ENCODE measurements around the gene GGTLC1. TPM values are rescaled to one million over a fixed set of nuclear protein-coding genes. Genes with fewer than 3 reads are reported as not detected.
"Not testable (repeated sequence)": the region's sequence is repeated elsewhere in the genome, so short reads cannot be mapped to it uniquely, and the experiment has no call there.

The GGTLC1 gene
- total RNA-seq, 1 donor from 2014 or later = not detected

DNA sequence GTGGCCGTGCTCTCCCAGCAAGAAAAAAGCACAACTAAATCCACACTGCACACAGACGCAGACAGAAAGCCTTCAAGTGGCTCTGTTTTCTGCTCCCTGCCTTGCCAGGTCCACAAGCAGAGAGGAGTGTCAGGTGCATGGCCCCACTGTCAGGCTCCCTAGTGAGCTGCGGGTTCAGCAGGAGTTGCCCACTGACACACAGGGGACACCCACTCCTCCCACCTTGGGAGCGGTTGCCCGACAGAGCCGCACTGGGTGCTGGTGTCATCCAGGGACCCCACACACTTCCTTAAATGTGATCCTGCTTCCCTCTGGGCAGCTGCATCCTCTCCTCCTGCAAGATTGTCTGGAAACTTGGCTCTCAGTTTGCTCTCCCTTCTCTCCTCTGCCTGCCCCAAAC, 6.7 kb upstream of the GGTLC1 start:
- intact Hi-C loops (cut with micrococcal nuclease) = loop anchor here (5.0 kb wide), 2 partner anchors 58 to 108 kb away; no protein-coding TSS in a partner anchor

DNA sequence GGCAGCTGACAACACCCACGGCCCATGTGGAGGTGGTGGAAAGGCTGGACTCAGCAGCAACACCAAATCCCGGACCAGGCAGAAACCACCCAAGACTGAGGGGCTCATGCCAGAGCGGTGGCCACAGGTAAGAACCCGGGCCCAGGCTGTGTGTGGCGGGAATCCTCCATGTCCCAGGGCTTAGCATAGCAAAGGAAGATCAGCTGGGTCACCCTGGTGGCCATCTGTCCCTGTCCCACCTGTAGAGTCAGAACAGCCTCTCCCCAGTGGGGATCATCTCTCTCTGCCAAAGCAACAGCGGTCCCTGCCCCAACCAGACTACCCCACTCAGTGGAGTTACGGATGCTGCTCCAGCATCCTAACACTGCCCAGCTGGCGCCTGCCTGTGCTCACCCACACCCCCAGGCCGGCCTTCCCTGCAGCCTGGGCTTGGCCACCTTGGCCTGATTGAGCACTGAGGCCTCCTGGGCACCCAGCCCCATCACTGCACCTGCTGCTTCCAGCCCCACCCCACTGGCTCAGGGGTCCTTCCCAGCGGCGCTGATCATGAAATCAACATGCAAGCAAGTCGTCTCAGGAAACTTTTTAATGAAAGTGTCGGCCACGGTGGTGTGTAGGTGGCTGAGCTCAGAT, 5.5 kb upstream of the GGTLC1 start:
- intact Hi-C loops (cut with micrococcal nuclease) = not testable (repeated sequence)

DNA sequence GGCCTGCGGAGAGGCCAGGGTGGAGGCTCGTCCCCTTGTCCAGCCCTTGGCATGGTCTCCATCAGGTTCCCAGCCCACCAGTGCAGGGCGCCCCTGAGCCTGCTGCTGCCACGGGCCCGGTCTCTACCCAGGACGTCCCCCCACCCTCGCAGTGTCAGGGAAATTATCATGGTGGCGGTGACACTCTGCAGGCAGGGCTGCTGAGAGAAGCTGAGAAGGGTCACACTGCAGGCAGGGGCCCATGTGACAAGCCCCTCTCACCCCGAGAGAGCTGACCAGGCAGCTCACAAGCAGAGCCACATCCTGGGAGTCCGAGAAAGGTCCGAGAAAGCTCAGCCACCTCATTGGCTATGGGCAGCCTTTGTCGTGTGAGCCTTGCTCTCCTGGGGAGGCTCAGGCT, 4.9 kb upstream of the GGTLC1 start:
- intact Hi-C loops (cut with micrococcal nuclease) = not testable (repeated sequence)

DNA sequence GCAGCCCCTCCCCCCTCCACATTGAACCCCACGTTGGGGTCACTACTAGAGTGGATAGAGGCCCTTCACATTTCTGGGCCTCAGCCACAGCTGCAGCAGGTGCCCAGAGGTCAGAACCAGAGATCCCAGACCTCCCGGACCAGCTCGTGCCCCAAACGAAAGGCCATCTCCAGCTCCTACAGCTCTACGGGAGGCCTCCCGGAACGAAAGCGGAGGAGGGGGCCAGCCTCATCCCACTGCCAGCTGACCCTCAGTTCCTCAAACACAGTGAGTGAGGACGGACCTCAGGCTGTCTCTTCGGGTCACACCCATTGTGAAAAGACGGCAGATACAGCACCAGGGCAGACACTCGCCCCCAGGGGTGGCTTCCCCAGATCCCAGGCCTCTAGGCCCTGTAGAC, 1.7 kb upstream of the GGTLC1 start:
- intact Hi-C loops (cut with micrococcal nuclease) = not testable (repeated sequence)

DNA sequence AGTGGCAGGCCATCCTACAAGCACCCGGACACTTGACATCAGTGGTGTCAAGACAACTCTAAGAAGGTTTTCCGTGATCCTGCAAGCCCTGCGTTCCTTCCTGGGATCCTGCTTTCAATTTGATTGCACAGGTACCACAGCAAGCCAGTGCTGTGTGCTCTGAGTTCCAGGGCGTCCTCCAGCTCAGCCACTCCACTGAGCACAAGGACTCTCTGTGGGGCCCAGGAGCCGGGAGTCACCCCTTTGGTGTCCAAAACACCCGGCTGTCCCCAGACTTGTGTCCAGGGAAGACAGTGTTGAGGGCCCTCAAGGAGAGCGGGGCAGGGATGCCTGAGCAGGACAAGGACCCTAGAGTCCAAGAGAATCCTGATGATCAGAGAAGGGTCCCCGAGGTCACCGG, 387 bp upstream of the GGTLC1 start:
- intact Hi-C loops (cut with micrococcal nuclease) = not testable (repeated sequence)

DNA sequence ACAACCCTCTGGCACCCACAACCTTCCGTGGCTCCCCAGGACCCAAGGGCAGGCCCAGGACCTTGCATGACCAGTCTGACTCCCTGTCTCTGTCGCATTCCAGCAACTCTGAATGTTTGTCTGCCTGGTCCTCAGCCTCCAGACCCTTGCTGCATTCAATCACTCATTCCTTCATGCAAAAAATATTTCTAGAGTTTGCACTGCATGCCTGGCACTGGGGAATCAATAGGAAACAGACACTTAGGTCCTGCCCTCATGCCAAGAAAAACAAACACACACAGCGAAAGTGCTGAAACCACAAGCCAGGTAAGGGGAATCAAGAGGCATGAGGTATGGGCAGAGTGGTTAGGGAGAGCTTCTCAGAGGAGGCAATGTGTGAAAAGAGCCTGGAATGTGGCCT, 1.9 kb downstream of the GGTLC1 start:
- intact Hi-C loops (cut with micrococcal nuclease) = not testable (repeated sequence)

DNA sequence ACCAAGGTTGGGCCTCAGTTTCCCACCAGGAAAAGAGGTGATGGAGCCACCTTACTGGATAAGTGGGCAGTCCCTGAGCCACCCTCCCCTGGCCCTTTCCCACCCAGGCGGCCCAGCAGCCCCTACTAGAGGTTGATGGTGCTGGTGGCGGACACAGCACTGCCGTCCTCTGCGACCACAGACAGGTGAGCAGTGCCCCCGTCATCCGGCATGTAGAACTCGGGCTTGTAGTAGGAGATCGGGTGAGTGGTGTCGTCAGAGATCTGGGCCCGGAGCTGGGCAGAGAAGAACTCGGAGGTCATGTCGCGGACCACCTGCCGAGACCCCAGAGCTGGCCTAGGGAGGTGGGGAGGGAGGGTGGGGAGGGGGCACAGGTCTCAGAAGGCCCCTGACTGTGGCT, 2.3 kb downstream of the GGTLC1 start:
- intact Hi-C loops (cut with micrococcal nuclease) = not testable (repeated sequence)

DNA sequence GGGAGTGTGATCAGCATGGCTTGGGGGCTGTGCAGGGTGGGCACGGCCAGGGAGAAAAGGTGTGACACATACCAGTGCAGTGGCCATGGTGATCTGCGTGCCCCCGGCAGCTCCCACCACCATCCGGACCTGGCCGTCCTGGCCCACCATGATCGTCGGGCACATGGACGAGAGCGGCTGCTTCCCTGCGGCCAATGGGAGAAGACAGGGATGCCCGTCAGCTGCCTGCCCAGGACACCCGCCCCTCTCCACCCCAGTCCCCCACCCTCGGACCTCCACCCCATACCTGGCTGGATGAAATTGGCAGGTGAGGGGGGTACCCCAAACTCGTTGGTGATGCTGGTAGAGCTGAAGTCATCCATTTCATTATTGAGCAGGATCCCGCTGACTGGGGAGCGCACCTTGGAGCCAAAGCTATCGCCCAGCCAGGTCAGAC, 2.8 kb downstream of the GGTLC1 start:
- intact Hi-C loops (cut with micrococcal nuclease) = loop anchor here (2.0 kb wide), 1 partner anchor 49 kb away; no protein-coding TSS in a partner anchor

DNA sequence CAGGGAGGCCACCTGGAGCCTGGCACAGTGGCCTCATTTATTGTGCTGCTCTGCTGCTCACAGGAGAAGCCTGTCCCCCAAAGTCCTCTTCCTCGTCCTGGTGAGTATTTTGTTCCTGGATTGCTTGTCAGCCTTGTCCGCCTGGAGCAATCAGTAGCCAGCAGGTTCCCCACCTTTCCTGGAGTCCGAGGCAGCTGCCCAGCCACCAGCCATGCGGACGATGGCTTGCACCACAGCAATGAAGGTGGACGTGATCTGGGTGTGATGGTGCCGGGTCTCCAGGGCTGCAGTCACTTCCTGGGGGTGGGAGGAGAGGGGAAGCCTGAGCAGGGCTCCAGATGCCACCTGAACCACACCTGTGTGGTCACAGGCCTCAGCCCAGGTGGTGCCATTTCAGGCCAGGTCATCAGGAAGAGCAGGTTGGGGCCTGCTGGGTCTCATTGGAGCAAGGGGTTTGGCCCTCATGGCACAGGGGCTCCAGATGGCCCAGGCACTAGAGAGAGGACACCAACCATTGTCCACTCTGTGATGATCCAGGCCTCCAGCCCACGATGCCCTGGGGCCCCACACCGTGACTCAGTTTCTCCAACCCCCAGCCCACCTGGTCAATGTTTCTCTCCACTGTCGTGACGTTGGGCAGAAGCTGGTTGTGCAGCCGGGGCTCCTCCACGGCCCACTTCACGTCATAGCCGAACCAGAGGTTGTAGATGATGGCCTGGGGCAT, 3.4 kb downstream of the GGTLC1 start:
- intact Hi-C loops (cut with micrococcal nuclease) = loop anchor here (2.0 kb wide), 1 partner anchor 48 kb away; no protein-coding TSS in a partner anchor

DNA sequence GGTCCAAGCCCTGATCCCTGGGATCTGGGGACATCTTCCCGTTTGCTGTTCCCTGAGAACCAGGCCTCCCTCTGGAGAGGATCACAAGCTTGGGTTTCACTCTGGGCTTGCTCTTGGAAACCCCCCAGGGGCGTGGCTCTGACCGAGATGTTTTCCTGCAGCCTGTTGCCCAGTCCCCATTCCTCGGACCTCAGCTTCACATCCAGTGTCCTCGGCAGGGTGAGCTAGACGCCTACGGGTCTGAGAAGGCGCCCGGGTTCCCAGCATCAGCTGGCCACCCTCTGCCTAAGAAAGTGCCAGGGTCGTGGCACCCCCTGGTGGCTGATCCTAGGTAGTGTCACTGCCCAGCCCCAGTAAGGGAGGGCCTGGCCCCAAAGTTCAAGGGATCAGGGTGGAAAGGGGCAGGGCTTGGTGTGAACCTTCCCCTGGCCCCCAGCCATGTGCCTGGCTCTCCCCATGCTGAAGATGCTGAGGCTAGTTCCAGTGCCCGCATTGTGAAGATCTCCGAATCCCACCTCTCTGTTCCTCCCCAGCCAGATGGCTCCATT, 4.0 kb downstream of the GGTLC1 start:
- intact Hi-C loops (cut with micrococcal nuclease) = loop anchor here (2.0 kb wide), 1 partner anchor 48 kb away; no protein-coding TSS in a partner anchor

DNA sequence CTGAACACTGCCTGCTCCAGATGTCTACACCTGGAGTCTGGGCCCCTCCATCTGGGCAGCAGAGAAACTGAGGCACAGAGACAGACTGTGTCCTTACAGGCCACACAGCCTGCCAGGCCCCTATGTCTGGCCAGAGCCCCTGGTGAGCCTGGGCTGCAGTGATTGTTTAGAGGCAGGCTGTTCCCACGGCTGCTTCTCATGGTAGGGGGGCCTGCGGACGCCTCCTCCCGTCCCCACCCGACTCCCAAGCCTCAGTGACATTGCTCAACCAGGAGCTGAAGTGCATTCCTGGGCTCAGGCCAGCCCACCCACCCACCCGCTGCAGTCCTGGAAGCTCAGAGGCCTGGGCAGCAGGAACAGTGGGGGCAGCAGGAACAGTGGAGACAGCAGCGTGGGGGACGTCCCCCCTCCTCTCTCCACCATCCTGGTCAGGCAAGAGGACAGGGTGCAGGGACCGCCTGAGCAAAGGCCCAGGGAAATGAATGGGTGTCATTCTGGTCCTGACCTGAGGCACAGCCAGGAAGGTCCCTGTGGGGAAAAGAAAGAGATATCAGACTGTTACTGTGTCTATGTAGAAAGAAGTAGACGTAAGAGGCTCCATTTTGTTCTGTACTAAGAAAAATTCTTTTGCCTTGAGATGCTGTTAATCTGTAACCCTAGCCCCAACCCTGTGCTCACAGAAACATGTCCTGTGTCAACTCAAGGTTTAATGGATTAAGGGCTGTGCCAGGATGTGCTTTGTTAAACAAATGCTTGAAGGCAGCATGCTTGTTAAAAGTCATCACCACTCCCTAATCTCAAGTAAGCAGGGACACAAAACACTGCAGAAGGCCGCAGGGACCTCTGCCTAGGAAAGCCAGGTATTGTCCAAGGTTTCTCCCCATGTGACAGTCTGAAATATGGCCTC, 6.2 kb downstream of the GGTLC1 start:
- intact Hi-C loops (cut with micrococcal nuclease) = not testable (repeated sequence)

DNA sequence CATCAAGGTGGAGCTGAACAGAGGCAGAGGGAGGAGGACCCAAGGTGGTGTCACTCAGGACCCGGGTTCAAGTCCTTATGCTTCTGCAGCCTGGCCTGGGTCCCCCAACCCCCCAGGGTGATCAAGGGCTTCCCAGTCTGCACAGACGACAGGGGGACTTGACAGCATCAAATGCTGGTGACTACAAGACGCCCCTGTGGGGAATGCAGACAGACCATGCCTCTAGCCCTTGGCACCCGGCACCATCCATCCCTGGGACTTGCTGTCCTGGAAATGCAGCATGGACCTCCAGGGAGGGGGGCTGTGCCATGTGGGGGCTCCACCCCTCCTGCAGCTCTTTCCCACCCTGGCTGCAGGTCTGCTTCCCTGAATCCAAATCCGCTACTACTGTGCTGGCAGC, 7.1 kb downstream of the GGTLC1 start:
- intact Hi-C loops (cut with micrococcal nuclease) = not testable (repeated sequence)

DNA sequence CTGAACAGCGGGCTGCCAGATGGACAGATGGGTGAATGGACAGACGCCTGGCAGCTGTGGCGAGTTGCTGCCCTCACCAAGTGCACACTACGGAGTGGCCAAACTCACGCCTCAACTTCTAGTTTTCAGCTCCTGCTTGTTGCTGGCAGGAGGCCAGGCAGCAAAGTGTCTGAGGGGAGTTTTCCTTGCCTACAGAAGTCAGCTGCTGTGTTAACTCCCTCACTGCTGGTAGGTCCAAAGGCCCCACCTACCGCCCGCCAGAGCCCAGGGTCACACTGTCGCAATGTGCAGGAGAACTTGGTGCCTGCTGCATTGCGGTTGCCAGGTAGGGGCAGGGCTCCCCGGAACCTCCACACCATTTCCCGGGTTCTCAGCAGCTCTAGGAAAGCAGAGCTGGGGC, 7.6 kb downstream of the GGTLC1 start:
- intact Hi-C loops (cut with micrococcal nuclease) = not testable (repeated sequence)

DNA sequence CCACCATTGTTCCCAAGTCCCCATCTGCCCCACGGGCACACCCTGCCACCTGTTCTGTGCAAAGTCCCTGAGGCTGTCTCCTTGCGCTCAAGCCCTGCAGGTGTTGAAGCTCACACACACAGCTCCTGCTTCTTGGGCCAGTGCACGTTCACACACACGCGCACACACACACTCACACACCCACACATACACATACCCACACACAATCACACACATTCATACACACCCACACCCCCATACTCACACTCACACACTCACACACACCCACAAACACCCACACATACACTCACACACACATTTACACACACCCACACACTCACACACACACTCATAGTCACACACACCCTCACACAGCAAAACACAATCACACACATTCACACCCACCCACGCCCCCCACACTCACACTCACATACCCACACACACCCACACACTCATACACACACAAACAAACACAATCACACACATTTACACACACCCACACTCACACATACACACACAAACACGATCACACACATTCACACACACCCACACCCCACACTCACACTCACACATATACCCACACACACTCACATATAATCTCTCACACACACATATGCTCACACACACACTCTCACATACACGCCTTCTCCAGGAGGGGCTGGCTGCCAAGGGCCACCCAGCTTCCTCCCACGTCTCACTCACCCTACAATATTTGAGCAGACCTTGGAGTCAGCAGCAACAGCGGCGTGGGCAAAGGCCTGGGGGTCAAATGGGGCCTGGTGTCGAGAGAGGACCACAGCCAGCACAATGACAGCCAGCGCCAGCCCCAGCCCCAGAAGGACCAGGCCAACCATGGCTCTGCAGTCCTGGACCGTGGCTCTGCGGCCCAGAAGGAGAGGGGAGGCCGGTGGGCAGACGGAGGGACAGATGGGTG, 8.4 kb downstream of the GGTLC1 start:
- intact Hi-C loops (cut with micrococcal nuclease) = not testable (repeated sequence)

DNA sequence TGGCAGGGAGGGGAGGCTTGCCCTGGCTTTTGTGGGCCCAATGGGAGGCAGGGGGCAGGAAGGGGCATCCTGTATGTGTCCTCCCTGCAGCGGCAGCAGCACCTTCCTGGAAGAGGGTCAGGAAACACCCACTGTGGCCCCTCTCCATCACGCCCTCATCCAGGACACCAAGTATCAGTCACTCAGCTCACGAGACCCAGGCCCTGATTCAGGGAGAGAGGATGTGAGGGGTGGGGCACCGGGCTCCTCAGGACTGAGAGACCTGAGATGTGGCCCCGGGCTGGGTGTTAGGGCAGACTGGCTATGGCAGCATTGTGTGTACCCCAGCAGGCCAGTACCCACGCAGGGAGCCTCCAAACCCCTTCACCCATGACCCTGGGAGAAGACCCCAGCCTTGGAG, 9.2 kb downstream of the GGTLC1 start:
- intact Hi-C loops (cut with micrococcal nuclease) = not testable (repeated sequence)

DNA sequence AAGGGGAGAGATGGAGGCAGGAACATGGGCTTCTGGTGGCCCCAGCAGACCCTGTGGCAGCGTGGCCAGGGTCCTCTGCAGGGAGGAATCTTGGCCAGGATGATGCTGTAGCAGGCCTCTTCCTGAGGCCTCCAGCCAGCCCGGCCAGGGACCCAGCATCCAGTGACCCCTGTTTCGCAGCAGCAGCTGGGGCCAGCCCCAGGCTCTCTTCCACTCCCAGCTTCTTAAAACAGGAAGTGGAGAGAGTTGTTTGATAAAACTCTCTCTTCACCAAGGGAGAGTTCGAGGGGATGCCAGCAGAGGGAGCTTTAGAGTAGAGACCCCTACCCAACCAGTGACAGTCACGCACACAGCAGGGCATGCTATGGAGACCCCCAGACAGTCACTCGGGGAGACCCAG, 10.1 kb downstream of the GGTLC1 start:
- intact Hi-C loops (cut with micrococcal nuclease) = not testable (repeated sequence)

DNA sequence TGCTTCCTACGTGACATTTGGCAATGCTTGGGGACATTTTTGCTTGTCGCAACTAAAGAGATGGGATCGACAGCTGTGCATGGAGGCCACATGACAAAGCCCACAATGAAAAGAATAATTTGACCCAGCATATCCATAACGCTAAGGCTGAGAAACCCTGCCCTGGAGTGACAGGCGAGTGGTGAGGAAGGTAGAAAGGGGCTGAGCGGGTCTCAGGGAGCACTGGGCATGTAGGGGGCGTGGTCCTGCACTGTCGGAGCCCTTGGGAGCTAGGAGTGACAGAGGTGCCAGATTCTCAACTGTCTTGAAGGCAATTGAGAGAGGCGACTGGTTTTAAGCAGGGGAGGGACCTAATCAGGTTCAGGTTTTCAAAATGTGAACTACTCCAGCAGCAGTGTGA, 13.6 kb downstream of the GGTLC1 start:
- intact Hi-C loops (cut with micrococcal nuclease) = no loop called here

DNA sequence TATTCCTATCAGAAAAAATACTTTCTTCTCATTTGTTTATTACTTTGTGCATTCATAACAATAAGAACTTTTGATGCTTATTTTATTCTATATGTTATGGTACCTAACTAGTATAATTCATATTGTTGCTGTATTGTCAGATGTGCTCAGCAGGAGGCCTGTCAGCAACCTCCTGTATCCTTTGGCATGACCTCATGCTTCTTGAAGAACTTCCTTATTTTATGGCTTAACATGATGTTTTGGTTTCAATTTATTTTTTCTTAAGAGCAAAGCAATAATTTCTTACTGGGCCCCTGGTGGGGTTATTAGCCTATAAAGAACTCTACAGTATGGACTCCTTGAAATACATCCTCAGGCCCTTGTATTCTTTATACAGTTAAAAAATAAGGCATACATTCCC, 17.3 kb downstream of the GGTLC1 start:
- intact Hi-C loops (cut with micrococcal nuclease) = no loop called here

DNA sequence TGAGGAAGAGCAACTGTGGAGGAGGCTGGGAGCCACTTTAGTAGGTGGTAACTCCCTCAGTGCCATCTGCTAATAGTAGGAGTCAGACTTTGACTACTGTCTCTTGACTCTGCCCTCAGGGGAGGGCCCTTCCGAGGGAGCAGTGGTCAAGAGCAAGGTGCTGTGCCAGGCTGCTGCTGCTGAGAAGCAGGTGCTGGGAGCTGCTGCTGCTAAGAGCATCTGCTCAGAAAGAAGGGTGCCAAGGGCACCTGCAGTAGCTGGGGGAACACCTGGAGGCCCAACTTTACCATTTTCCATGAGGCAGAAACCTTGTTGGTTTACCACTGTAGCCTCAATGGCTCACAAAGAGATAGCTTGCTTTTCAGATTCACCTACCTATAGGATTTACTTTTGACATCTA, 18.5 kb downstream of the GGTLC1 start:
- intact Hi-C loops (cut with micrococcal nuclease) = no loop called here

DNA sequence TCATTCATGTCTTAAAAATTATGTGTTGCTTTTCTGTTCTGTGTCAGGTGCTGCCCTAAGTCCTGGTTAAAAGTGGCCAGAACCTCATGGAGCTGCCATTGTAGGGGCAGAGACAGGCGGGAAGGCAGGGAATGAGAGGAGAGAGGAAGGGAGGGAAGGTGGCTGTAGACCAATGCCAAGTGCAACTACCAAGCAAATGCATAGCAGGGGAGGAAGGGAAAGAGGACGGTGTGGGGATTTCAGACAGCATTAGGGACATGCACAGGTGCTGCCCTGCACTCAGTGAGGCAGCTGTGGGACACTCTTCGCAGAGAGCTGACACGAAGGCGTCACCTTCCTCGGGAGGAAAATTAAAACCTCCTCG, 21.0 kb downstream of the GGTLC1 start:
- intact Hi-C loops (cut with micrococcal nuclease) = no loop called here
